AG09309 (cell line): ENCODE measurements around the gene GLP1R.

Experiments
- DNase-seq: peaks from one replicate; pipeline ENCODE4 v3.0.0-alpha.2; 2010; ENCODE audit warnings: low read depth
- H3K4me3 ChIP-seq: 2 replicates; pipeline ENCODE4 v1.5.1; 2011; ENCODE audit warnings: mild to moderate bottlenecking, low read depth, low read length, moderate library complexity; ENCODE audit not compliant: control insufficient read depth
- CTCF ChIP-seq: IDR thresholded peaks from 2 replicates; pipeline ENCODE4 v1.5.1; 2011; ENCODE audit warnings: mild to moderate bottlenecking, low read depth, low read length, inconsistent platforms; ENCODE audit not compliant: insufficient read depth, control insufficient read depth; ENCODE audit errors: missing control alignments

GLP1R gene

GRCh38 chr6:39051399-39052122 lies 3.0 kb downstream of the GLP1R start:
- no peak for TF ChIP-seq CTCF
- DNase-seq = no peak
- no peak overlapping the region for H3K4me3 ChIP-seq

GRCh38 chr6:39053016-39053624 lies 4.5 kb downstream of the GLP1R start:
- no peak for DNase-seq
- TF ChIP-seq CTCF = no peak
- no peak overlapping the region for H3K4me3 ChIP-seq

GRCh38 chr6:39053854-39054576 lies 5.4 kb downstream of the GLP1R start:
- no peak for TF ChIP-seq CTCF
- no peak overlapping the region for H3K4me3 ChIP-seq
- DNase-seq = no peak

GRCh38 chr6:39054577-39055142 lies 6.1 kb downstream of the GLP1R start:
- no peak for TF ChIP-seq CTCF
- DNase-seq = no peak

GRCh38 chr6:39055661-39056060 lies 7.1 kb downstream of the GLP1R start:
- TF ChIP-seq CTCF = no peak
- DNase-seq = no peak
- H3K4me3 ChIP-seq = no peak overlapping the region

More at GRCh38 chr6:39054577-39055142, 6.1 kb downstream of the GLP1R start:
- H3K4me3 ChIP-seq = no peak overlapping the region

- no peak for TF ChIP-seq CTCF
- no peak overlapping the region for H3K4me3 ChIP-seq
- no peak for DNase-seq
Observed at GRCh38 chr6:39056191-39056590, 7.6 kb downstream of the GLP1R start.
